Measurements from ENCODE around the gene SLC10A7. TPM values are rescaled to one million over a fixed set of nuclear protein-coding genes. Genes with fewer than 3 reads are reported as not detected.

SLC10A7 gene
- total and polyA plus RNA-seq, 2 donors (not counting 1 experiment from before 2014, with no cell fraction given) = 7.4 to 12.6 TPM

DNA sequence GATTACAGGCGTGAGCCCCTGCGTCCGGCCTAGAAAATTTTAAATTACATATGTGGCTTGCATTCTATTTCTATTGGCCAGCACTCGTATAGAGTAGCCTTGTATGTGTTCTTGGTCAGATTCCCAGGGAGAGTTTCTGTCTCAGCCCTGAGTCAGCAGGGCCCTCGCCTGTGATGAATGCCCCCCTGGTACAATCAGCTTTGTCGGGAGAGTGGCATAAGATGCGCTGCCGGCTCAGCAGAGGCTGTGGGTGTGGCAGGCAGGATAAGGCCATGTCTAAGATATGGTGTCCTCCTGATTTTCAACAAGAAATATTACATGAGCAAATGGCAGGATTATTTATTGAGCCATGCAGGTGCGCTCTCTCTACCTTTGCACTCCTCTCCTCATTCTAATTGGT lies 309.0 kb downstream of the SLC10A7 start:
- Histone ChIP-seq H3K4me1 (ENCODE audit: control insufficient read depth, extremely low read depth, insufficient read depth, low read length) (no peaks in the 10 kb centered on the region), H3K4me2 (ENCODE audit: extremely low read depth, insufficient read depth, low read length) (no peak overlapping the region), H3K9me3 (ENCODE audit: control insufficient read depth, insufficient read depth, low read depth, low read length) (no peaks in the 10 kb centered on the region), H3K4me3 (replicated peaks in 1 of 4; ENCODE audit: control extremely low read depth in 1 of 4, insufficient read depth in 1 of 4, low read depth in 3 of 4, low read length in 4 of 4) (no peak overlapping the region), H3K79me2 (ENCODE audit: control insufficient read depth, insufficient read depth, low read length) (no peaks in the 10 kb centered on the region), H4K20me1 (ENCODE audit: control insufficient read depth, extremely low read depth, insufficient read depth, low read length) (no peaks in the 10 kb centered on the region), H3K9ac (ENCODE audit: insufficient read depth, low read length) (no peak overlapping the region), H3K27ac (ENCODE audit: insufficient read depth, low read length) (no peak overlapping the region), H2AFZ (ENCODE audit: low read length) (no peak overlapping the region), H3K36me3 (ENCODE audit: control insufficient read depth, insufficient read depth, low read length) (no peaks in the 10 kb centered on the region), H3K27me3 (ENCODE audit: control insufficient read depth, insufficient read depth, low read length) (no peaks in the 10 kb centered on the region)
- DNase-seq (ENCODE audit: low read depth in 2 of 2) = peak in 1 of 2 donors; percentile 42
- TF ChIP-seq CTCF (conservative IDR thresholded peaks at IDR 0.05 in 1 of 2, IDR thresholded peaks at IDR 0.05 in 1 of 2; ENCODE audit: low read depth in 1 of 2, low read length in 2 of 2) (no peak), EZH2 (IDR thresholded peaks at IDR 0.05; ENCODE audit: low read length, missing control alignments) (no peak)

DNA sequence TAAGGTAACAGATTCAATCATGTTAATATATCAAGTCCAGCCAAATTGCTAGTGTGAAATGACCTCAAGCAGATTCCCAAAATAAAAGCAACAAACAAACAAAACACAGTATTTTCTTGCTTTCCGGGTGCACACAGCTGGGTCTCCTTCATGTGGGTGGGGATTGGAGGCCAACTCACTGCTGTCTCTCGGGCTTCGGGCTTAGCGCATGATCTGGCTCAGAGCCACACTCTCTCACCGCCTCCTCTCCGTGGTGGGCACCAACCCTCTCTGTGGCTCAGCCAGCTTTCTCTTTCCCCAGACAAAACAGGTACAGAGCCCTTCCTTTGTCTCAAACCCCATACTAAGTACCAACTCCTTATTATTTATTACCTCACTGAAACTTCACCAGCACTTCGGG lies 310.3 kb downstream of the SLC10A7 start:
- no peak for TF ChIP-seq EZH2 (IDR thresholded peaks at IDR 0.05; ENCODE audit: low read length, missing control alignments)
- no peak for TF ChIP-seq CTCF (conservative IDR thresholded peaks at IDR 0.05 in 1 of 2, IDR thresholded peaks at IDR 0.05 in 1 of 2; ENCODE audit: low read depth in 1 of 2, low read length in 2 of 2)
- no peaks in the 10 kb centered on the region for H3K79me2 ChIP-seq (ENCODE audit: control insufficient read depth, insufficient read depth, low read length)
- H3K27me3 ChIP-seq (ENCODE audit: control insufficient read depth, insufficient read depth, low read length) = no peaks in the 10 kb centered on the region
- DNase-seq (ENCODE audit: low read depth in 2 of 2) = no peak
- no peaks in the 10 kb centered on the region for H3K36me3 ChIP-seq (ENCODE audit: control insufficient read depth, insufficient read depth, low read length)
- no peak overlapping the region for H3K4me2 ChIP-seq (ENCODE audit: extremely low read depth, insufficient read depth, low read length)
- no peak overlapping the region for H3K27ac ChIP-seq (ENCODE audit: insufficient read depth, low read length)
- no peak overlapping the region for H3K4me3 ChIP-seq (replicated peaks in 1 of 4; ENCODE audit: control extremely low read depth in 1 of 4, insufficient read depth in 1 of 4, low read depth in 3 of 4, low read length in 4 of 4)
- no peaks in the 10 kb centered on the region for H4K20me1 ChIP-seq (ENCODE audit: control insufficient read depth, extremely low read depth, insufficient read depth, low read length)
- no peaks in the 10 kb centered on the region for H3K4me1 ChIP-seq (ENCODE audit: control insufficient read depth, extremely low read depth, insufficient read depth, low read length)
- no peak overlapping the region for H3K9ac ChIP-seq (ENCODE audit: insufficient read depth, low read length)
- H3K9me3 ChIP-seq (ENCODE audit: control insufficient read depth, insufficient read depth, low read depth, low read length) = no peaks in the 10 kb centered on the region
- no peak overlapping the region for H2AFZ ChIP-seq (ENCODE audit: low read length)

GRCh38 chr4:146210890-146211289 lies 310.9 kb downstream of the SLC10A7 start:
- Histone ChIP-seq H3K27me3 (ENCODE audit: control insufficient read depth, insufficient read depth, low read length) (no peaks in the 10 kb centered on the region), H4K20me1 (ENCODE audit: control insufficient read depth, extremely low read depth, insufficient read depth, low read length) (no peaks in the 10 kb centered on the region), H3K27ac (ENCODE audit: insufficient read depth, low read length) (no peak overlapping the region), H3K79me2 (ENCODE audit: control insufficient read depth, insufficient read depth, low read length) (no peaks in the 10 kb centered on the region), H3K4me2 (ENCODE audit: extremely low read depth, insufficient read depth, low read length) (no peak overlapping the region), H3K4me3 (replicated peaks in 1 of 4; ENCODE audit: control extremely low read depth in 1 of 4, insufficient read depth in 1 of 4, low read depth in 3 of 4, low read length in 4 of 4) (no peak overlapping the region), H3K9ac (ENCODE audit: insufficient read depth, low read length) (no peak overlapping the region), H3K9me3 (ENCODE audit: control insufficient read depth, insufficient read depth, low read depth, low read length) (no peaks in the 10 kb centered on the region), H3K36me3 (ENCODE audit: control insufficient read depth, insufficient read depth, low read length) (no peaks in the 10 kb centered on the region), H3K4me1 (ENCODE audit: control insufficient read depth, extremely low read depth, insufficient read depth, low read length) (no peaks in the 10 kb centered on the region), H2AFZ (ENCODE audit: low read length) (no peak overlapping the region)
- TF ChIP-seq EZH2 (IDR thresholded peaks at IDR 0.05; ENCODE audit: low read length, missing control alignments) = no peak
- TF ChIP-seq CTCF (conservative IDR thresholded peaks at IDR 0.05 in 1 of 2, IDR thresholded peaks at IDR 0.05 in 1 of 2; ENCODE audit: low read depth in 1 of 2, low read length in 2 of 2) = no peak
- DNase-seq (ENCODE audit: low read depth in 2 of 2) = no peak
